Measurements from ENCODE around the gene CDC45.

The CDC45 gene

DNA sequence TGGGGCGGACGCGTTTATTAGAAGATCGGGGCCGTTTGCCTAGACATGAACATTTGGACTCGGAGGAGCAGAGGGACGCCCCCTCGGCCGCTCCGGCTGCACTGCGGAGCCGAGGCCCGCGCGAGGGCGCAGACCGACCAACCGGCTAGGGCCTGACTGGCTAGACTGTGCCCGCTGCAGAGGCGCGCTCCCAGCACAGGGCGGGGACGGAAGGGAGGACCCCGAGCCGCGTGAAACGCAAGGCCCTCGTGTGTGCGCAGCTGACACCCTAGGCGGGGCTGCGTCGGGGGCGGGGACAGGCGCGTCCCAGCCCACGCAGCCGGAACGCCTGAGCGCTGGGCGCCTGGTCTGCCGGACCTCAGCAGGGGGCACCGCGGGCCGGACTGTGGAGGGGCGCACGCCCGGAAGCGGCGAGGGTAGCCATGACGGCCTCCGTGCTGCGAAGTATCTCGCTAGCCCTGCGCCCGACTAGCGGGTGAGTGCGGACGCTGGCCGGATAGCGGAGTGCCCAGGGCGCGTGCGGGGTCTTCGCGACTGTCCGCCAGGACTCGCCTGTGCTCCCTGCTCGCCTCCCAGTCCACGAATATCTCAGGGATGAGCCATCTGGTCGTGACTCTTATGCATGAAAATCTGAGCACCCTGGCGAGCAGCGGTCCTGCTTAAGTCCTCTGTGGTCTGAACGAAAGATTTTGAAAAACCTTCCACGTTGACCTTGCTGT, 47.4 kb upstream of the CDC45 start, which contains the start of gene MRPL40 (continued):
- TF ChIP-seq, protein P1, sequence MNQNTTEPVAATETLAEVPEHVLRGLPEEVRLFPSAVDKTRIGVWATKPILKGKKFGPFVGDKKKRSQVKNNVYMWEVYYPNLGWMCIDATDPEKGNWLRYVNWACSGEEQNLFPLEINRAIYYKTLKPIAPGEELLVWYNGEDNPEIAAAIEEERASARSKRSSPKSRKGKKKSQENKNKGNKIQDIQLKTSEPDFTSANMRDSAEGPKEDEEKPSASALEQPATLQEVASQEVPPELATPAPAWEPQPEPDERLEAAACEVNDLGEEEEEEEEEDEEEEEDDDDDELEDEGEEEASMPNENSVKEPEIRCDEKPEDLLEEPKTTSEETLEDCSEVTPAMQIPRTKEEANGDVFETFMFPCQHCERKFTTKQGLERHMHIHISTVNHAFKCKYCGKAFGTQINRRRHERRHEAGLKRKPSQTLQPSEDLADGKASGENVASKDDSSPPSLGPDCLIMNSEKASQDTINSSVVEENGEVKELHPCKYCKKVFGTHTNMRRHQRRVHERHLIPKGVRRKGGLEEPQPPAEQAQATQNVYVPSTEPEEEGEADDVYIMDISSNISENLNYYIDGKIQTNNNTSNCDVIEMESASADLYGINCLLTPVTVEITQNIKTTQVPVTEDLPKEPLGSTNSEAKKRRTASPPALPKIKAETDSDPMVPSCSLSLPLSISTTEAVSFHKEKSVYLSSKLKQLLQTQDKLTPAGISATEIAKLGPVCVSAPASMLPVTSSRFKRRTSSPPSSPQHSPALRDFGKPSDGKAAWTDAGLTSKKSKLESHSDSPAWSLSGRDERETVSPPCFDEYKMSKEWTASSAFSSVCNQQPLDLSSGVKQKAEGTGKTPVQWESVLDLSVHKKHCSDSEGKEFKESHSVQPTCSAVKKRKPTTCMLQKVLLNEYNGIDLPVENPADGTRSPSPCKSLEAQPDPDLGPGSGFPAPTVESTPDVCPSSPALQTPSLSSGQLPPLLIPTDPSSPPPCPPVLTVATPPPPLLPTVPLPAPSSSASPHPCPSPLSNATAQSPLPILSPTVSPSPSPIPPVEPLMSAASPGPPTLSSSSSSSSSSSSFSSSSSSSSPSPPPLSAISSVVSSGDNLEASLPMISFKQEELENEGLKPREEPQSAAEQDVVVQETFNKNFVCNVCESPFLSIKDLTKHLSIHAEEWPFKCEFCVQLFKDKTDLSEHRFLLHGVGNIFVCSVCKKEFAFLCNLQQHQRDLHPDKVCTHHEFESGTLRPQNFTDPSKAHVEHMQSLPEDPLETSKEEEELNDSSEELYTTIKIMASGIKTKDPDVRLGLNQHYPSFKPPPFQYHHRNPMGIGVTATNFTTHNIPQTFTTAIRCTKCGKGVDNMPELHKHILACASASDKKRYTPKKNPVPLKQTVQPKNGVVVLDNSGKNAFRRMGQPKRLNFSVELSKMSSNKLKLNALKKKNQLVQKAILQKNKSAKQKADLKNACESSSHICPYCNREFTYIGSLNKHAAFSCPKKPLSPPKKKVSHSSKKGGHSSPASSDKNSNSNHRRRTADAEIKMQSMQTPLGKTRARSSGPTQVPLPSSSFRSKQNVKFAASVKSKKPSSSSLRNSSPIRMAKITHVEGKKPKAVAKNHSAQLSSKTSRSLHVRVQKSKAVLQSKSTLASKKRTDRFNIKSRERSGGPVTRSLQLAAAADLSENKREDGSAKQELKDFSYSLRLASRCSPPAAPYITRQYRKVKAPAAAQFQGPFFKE (tag by site-specific recombination; IDR thresholded peaks at IDR 0.05; ENCODE audit: borderline replicate concordance), result no peak
- peak; percentile 78 for TF ChIP-seq WT1 (tag by site-specific recombination; IDR thresholded peaks at IDR 0.05)
- TF ChIP-seq, protein P2, sequence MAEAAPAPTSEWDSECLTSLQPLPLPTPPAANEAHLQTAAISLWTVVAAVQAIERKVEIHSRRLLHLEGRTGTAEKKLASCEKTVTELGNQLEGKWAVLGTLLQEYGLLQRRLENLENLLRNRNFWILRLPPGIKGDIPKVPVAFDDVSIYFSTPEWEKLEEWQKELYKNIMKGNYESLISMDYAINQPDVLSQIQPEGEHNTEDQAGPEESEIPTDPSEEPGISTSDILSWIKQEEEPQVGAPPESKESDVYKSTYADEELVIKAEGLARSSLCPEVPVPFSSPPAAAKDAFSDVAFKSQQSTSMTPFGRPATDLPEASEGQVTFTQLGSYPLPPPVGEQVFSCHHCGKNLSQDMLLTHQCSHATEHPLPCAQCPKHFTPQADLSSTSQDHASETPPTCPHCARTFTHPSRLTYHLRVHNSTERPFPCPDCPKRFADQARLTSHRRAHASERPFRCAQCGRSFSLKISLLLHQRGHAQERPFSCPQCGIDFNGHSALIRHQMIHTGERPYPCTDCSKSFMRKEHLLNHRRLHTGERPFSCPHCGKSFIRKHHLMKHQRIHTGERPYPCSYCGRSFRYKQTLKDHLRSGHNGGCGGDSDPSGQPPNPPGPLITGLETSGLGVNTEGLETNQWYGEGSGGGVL (tag by site-specific recombination; IDR thresholded peaks at IDR 0.05), result peak; percentile 19; the same call in 1 of the 2 replicates
- no peak; the same call in 1 of the 2 replicates for TF ChIP-seq ZNF704 (tag by site-specific recombination; IDR thresholded peaks at IDR 0.05)
- peak; percentile 98 for TF ChIP-seq KLF16 (tag by site-specific recombination; IDR thresholded peaks at IDR 0.05)
- no peak for TF ChIP-seq SETDB1 (IDR thresholded peaks at IDR 0.05; ENCODE audit: insufficient read length, low read length)
- TF ChIP-seq ZNF157 (tag by site-specific recombination; IDR thresholded peaks at IDR 0.05), result no peak
- no peak for TF ChIP-seq ZNF571 (tag by site-specific recombination; IDR thresholded peaks at IDR 0.05)
- peak; percentile 94 for TF ChIP-seq ZNF501 (tag by site-specific recombination; IDR thresholded peaks at IDR 0.05)
- TF ChIP-seq ZNF138 (tag by site-specific recombination; IDR thresholded peaks at IDR 0.05; ENCODE audit: borderline replicate concordance), result no peak
- TF ChIP-seq, protein P3, sequence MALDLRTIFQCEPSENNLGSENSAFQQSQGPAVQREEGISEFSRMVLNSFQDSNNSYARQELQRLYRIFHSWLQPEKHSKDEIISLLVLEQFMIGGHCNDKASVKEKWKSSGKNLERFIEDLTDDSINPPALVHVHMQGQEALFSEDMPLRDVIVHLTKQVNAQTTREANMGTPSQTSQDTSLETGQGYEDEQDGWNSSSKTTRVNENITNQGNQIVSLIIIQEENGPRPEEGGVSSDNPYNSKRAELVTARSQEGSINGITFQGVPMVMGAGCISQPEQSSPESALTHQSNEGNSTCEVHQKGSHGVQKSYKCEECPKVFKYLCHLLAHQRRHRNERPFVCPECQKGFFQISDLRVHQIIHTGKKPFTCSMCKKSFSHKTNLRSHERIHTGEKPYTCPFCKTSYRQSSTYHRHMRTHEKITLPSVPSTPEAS (tag by site-specific recombination; IDR thresholded peaks at IDR 0.05), result no peak
- TF ChIP-seq INSM2 (tag by site-specific recombination; IDR thresholded peaks at IDR 0.05), result no peak; the same call in none of the 2 replicates

- Histone ChIP-seq H3K4me3 (ENCODE audit: low read depth, low read length) (no peak overlapping the region), H3K9me3 (ENCODE audit: control insufficient read depth, insufficient read depth, low read depth, low read length) (no peaks in the 10 kb centered on the region), H3K36me3 (ENCODE audit: control insufficient read depth in 2 of 2, insufficient read depth in 1 of 2, low read length in 2 of 2) (peaks cover 3 to 36% of the 10 kb centered on the region in 2 experiments; a peak in 2 of 3 replicates), H3K4me1 (ENCODE audit: control insufficient read depth, insufficient read depth, low read length) (no peaks in the 10 kb centered on the region; the same call in 1 of the 2 replicates), H3K27ac (ENCODE audit: extremely low read depth, low read depth, low read length) (no peak overlapping the region)
- ChIA-PET CTCF (interaction anchor here (1.4 to 2.4 kb wide), 3 partner anchors 11 to 255 kb away, joined by 4 to 9 read pairs (median 6); partner anchors contain the start of gene SLC25A1), POLR2A (interaction anchor here (1.2 to 1.6 kb wide), 2 partner anchors 13 to 255 kb away, joined by 3 to 5 read pairs; partner anchors contain the start of genes C22orf39 and SLC25A1)
- TF ChIP-seq ZNF350 (tag by site-specific recombination; IDR thresholded peaks at IDR 0.05) (no peak), ZEB2 (tag by site-specific recombination; IDR thresholded peaks at IDR 0.05) (no peak), HOXA7 (CRISPR knock-in tag; IDR thresholded peaks at IDR 0.05; ENCODE audit: borderline replicate concordance) (no peak), ZNF488 (tag by site-specific recombination; IDR thresholded peaks at IDR 0.05) (no peak)
- TF ChIP-seq, protein P4, sequence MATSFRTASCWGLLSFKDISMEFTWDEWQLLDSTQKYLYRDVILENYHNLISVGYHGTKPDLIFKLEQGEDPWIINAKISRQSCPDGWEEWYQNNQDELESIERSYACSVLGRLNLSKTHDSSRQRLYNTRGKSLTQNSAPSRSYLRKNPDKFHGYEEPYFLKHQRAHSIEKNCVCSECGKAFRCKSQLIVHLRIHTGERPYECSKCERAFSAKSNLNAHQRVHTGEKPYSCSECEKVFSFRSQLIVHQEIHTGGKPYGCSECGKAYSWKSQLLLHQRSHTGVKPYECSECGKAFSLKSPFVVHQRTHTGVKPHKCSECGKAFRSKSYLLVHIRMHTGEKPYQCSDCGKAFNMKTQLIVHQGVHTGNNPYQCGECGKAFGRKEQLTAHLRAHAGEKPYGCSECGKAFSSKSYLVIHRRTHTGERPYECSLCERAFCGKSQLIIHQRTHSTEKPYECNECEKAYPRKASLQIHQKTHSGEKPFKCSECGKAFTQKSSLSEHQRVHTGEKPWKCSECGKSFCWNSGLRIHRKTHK (tag by site-specific recombination; IDR thresholded peaks at IDR 0.05), result no peak
Measured at GRCh38 chr22:19434401-19434800, 45.3 kb upstream of the CDC45 start.

All from HEK293 (cell line).